HFF-Myc (cell line): ENCODE measurements around the gene MSI2.

ENCODE experiments used
- DNase-seq: peaks from one replicate; pipeline ENCODE4 v3.0.0-alpha.2; 2011; ENCODE audit warnings: low read depth; ENCODE audit errors: extremely low read depth
- H3K4me3 ChIP-seq: replicated peaks from 2 replicates; pipeline ENCODE4 v1.5.1; 2011; ENCODE audit warnings: low read depth, mild to moderate bottlenecking, control low read depth, low read length
- CTCF ChIP-seq: IDR thresholded peaks from 2 replicates; pipeline ENCODE4 v1.5.1; 2012; ENCODE audit warnings: mild to moderate bottlenecking, low read depth, low read length, control low read depth; ENCODE audit errors: missing control alignments

Gene MSI2

GRCh38 chr17:57685499-57686132 lies 429.3 kb downstream of the MSI2 start:
- H3K4me3 ChIP-seq, result no peak overlapping the region
- DNase-seq, result no peak
- no peak for TF ChIP-seq CTCF

DNA sequence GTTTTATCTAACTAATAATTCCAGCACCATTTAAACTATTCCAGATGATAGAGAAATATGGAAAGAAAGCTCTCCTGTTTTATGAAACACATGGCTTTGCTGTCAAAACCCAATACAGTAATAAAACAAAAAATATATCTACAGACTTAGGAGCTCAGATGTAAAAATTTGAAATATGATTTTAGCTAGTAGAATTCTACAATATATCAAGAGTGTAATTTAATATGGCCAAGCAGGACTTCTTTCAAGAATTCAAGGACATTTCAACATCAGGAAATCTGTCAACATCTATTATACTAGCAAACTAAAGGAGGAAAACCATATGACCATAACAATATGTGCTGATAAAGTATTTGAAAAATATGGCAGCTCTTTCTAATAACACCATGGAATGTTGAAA lies 431.3 kb downstream of the MSI2 start:
- no peak for TF ChIP-seq CTCF
- no peak for DNase-seq
- no peak overlapping the region for H3K4me3 ChIP-seq

DNA sequence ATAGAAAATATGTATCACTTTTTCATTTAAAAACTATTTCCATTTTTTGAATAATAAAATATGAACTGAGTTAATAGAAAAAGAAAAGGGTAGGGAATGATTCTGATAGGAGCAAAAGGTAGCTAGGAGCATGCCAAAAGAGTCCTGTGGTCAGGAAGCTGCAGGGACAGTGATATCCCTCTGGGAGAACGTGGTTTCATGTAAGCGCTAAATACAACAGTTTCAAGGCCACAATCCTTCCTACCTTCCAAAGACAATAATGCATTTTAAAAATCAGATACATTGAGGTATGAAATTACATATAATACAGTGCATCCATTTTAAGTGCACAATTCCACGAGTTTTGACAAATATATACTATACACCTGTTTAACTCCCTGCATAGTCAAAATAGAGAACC lies 432.9 kb downstream of the MSI2 start:
- H3K4me3 ChIP-seq, result no peak overlapping the region
- DNase-seq, result no peak
- no peak for TF ChIP-seq CTCF

- H3K4me3 ChIP-seq, result no peak overlapping the region
- DNase-seq, result no peak
- no peak for TF ChIP-seq CTCF
These were observed 435.6 kb downstream of the MSI2 start for GRCh38 chr17:57691939-57692338.

DNA sequence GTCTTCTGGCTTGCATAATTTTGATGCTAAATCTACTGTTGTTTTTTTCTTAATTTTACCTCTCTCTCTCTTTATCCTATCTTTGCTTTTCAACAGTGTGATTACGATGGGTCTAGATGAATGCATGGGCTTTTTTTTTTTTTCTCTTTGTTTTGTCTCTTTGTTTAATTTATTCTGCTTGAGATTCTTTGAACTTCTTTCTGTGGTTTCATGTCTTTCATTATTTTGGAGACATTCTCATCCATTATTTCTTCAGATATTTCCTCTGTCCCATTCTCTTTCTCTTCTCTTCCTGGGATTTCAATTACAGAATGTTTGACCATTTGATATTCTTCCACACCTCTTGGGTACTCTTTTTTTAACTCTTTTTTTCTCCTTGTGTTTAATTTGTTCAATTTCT lies 436.4 kb downstream of the MSI2 start:
- no peak for TF ChIP-seq CTCF
- no peak for DNase-seq
- H3K4me3 ChIP-seq, result no peak overlapping the region

- no peak for DNase-seq
- no peak for TF ChIP-seq CTCF
- no peak overlapping the region for H3K4me3 ChIP-seq
These were observed 437.7 kb downstream of the MSI2 start for GRCh38 chr17:57694051-57694450.

GRCh38 chr17:57696050-57696449 lies 439.7 kb downstream of the MSI2 start:
- no peak for TF ChIP-seq CTCF
- no peak overlapping the region for H3K4me3 ChIP-seq
- no peak for DNase-seq
